GM23338 (cell line): ENCODE data around the gene RNF141. TPM values are rescaled to one million over a fixed set of nuclear protein-coding genes. Genes with fewer than 3 reads are reported as not detected.

Experiments
- ATAC-seq: fragments of 200-7000 bp; cut with Tn5 transposase; 3 replicates; pipeline ENCODE4 v1.9.1; 2020
- DNase-seq: peaks from one replicate; pipeline ENCODE4 v3.0.0-alpha.2; 2015; ENCODE audit warnings: low spot score
- H2AFZ ChIP-seq: fragments of 200-600 bp; sonication (generic); 2 replicates; pipeline ENCODE4 v1.8.0; 2016; ENCODE audit warnings: antibody characterized with exemption, mild to moderate bottlenecking, moderate library complexity
- H3F3A ChIP-seq: fragments of 200-600 bp; sonication (generic); replicated peaks from 2 replicates; pipeline ENCODE4 v1.8.0; 2017; ENCODE audit warnings: antibody characterized with exemption, mixed run types, low read depth
- H3K27ac ChIP-seq: fragments of 200-600 bp; sonication (generic); 2 replicates; pipeline ENCODE4 v1.6.1; 2016; ENCODE audit warnings: low read depth
- H3K27me3 ChIP-seq: fragments of 200-600 bp; sonication (generic); 2 replicates; pipeline ENCODE4 v1.8.0; 2016; ENCODE audit warnings: mild to moderate bottlenecking, mixed run types, moderate library complexity; ENCODE audit not compliant: insufficient read depth
- H3K36me3 ChIP-seq: fragments of 200-600 bp; sonication (generic); 2 replicates; pipeline ENCODE4 v1.8.0; 2016; ENCODE audit warnings: mild to moderate bottlenecking; ENCODE audit not compliant: insufficient read depth
- H3K4me1 ChIP-seq: fragments of 200-600 bp; sonication (generic); 2 replicates; pipeline ENCODE4 v1.8.0; 2016; ENCODE audit warnings: mild to moderate bottlenecking, moderate library complexity; ENCODE audit not compliant: insufficient read depth
- H3K4me2 ChIP-seq: fragments of 200-600 bp; sonication (generic); 2 replicates; pipeline ENCODE4 v1.7.1; 2017; ENCODE audit warnings: mixed run types
- H3K4me3 ChIP-seq: fragments of 200-600 bp; sonication (generic); 2 replicates; pipeline ENCODE4 v1.6.1; 2016; ENCODE audit warnings: mixed run types
- H3K79me2 ChIP-seq: fragments of 200-600 bp; sonication (generic); replicated peaks from 2 replicates; pipeline ENCODE4 v1.8.0; 2017; ENCODE audit warnings: mild to moderate bottlenecking; ENCODE audit not compliant: insufficient read depth
- H3K9me2 ChIP-seq: fragments of 200-600 bp; sonication (generic); 2 replicates; pipeline ENCODE4 v1.8.0; 2017; ENCODE audit not compliant: insufficient read depth
- H4K20me1 ChIP-seq: fragments of 200-600 bp; sonication (generic); replicated peaks from 2 replicates; pipeline ENCODE4 v1.8.0; 2017; ENCODE audit warnings: mild to moderate bottlenecking; ENCODE audit not compliant: insufficient read depth
- H3K27ac Mint-ChIP-seq: 2 replicates; pipeline ENCODE4 v1.8.0; 2020; ENCODE audit warnings: inconsistent platforms, mild to moderate bottlenecking, moderate library complexity, mixed read lengths
- H3K27me3 Mint-ChIP-seq: 3 replicates; pipeline ENCODE4 v1.8.0; 2022; ENCODE audit warnings: low read depth, mild to moderate bottlenecking, moderate library complexity, mixed read lengths, inconsistent platforms; ENCODE audit not compliant: insufficient read depth, poor library complexity
- H3K36me3 Mint-ChIP-seq: 3 replicates; pipeline ENCODE4 v1.8.0; 2021; ENCODE audit warnings: low read depth, mild to moderate bottlenecking, inconsistent platforms, moderate library complexity, mixed read lengths
- H3K4me1 Mint-ChIP-seq: 3 replicates; pipeline ENCODE4 v1.8.0; 2020; ENCODE audit warnings: mild to moderate bottlenecking, inconsistent platforms, mixed read lengths
- H3K4me3 Mint-ChIP-seq: 3 replicates; pipeline ENCODE4 v1.8.0; 2021; ENCODE audit warnings: moderate library complexity, mild to moderate bottlenecking, inconsistent platforms, mixed read lengths
- H3K9me3 Mint-ChIP-seq: 3 replicates; pipeline ENCODE4 v1.8.0; 2020; ENCODE audit warnings: moderate library complexity, mild to moderate bottlenecking, inconsistent platforms, mixed read lengths
- EZH2 ChIP-seq: fragments of 200-600 bp; sonication (generic); IDR thresholded peaks from one replicate; pipeline ENCODE4 v1.8.0; 2017; ENCODE audit warnings: antibody characterized with exemption, mild to moderate bottlenecking, low read depth; ENCODE audit not compliant: unreplicated experiment
- JUNB ChIP-seq: IDR thresholded peaks from one replicate; pipeline ENCODE4 v1.6.1; 2016; ENCODE audit warnings: antibody characterized with exemption; ENCODE audit not compliant: unreplicated experiment
- NANOG ChIP-seq: IDR thresholded peaks from 2 replicates; pipeline ENCODE4 v1.6.1; 2016; ENCODE audit warnings: antibody characterized with exemption, borderline replicate concordance
- POLR2AphosphoS5 ChIP-seq: IDR thresholded peaks from 2 replicates; pipeline ENCODE4 v1.6.1; 2016; ENCODE audit warnings: antibody characterized with exemption, low read depth
- STAT1 ChIP-seq: IDR thresholded peaks from one replicate; pipeline ENCODE4 v1.6.1; 2016; ENCODE audit warnings: antibody characterized with exemption; ENCODE audit not compliant: unreplicated experiment
- ZNF114 ChIP-seq: fragments of 250-450 bp; sonication (Bioruptor Pico); IDR thresholded peaks from 2 replicates; pipeline ENCODE4 v1.5.0; 2020; ENCODE audit warnings: mild to moderate bottlenecking, moderate library complexity
- ZNF331 ChIP-seq: fragments of 250-450 bp; sonication (Bioruptor Pico); IDR thresholded peaks from 2 replicates; pipeline ENCODE4 v1.5.0; 2020; ENCODE audit warnings: low read depth, mild to moderate bottlenecking, moderate library complexity
- polyA plus RNA-seq: library from polyadenylated mRNA; unstranded; fragments of >200 nt; fragmentation: Nextera tagmentation; extraction: Ambion mirVana; gene quantifications from 2 replicates; pipeline ENCODE4 v1.2.1, GENCODE V29; 2016
- total RNA-seq: library from RNA; depleted of rRNA; stranded (reverse); fragments of >200 nt; shearing (Covaris generic); gene quantifications from 2 replicates; pipeline ENCODE4 v1.2.3, GENCODE V29; 2014
- TF ChIP-seq, protein P1 (sequence below): IDR thresholded peaks from one replicate; pipeline ENCODE4 v1.6.1; 2018; ENCODE audit warnings: antibody characterized with exemption; ENCODE audit not compliant: unreplicated experiment
- TF ChIP-seq, protein P2 (sequence below): fragments of 250-450 bp; sonication (Bioruptor Pico); IDR thresholded peaks from 2 replicates; pipeline ENCODE4 v1.5.0; 2020; ENCODE audit warnings: mild to moderate bottlenecking, moderate library complexity
- TF ChIP-seq, protein P3 (sequence below), 2 experiments: fragments of 200-600 bp in 1 of 2; sonication (generic) in 1 of 2; conservative IDR thresholded peaks; 2 replicates each; pipeline versions ENCODE4 v1.5.1 to v1.6.1; 2016 to 2017; ENCODE audit warnings: antibody characterized with exemption in 2 of 2, low read depth in 2 of 2, mild to moderate bottlenecking in 2 of 2, moderate library complexity in 1 of 2

Gene RNF141
- total and polyA plus RNA-seq, 2 experiments from 2014 or later: 11.4 to 26.9 TPM

DNA sequence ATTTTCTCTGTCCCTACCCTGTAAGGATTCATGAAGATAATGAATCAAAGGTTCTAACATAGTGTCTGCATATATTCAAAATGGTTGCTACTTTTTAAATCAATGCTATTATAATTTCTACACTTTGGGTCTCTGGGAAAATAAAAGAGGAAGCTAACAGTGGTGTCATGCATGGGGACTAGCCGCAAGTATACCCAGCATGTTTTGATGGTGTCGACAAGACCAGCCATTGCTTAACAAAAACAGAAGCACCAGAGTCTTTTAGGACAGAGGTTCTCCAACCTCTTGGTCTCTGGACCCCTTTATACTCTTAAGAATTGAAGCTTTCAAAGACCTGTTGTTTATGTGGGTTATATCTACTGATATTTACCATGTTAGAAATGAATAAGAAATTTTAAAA, 37.8 kb downstream of the RNF141 start (continued):
- TF ChIP-seq, protein P1, sequence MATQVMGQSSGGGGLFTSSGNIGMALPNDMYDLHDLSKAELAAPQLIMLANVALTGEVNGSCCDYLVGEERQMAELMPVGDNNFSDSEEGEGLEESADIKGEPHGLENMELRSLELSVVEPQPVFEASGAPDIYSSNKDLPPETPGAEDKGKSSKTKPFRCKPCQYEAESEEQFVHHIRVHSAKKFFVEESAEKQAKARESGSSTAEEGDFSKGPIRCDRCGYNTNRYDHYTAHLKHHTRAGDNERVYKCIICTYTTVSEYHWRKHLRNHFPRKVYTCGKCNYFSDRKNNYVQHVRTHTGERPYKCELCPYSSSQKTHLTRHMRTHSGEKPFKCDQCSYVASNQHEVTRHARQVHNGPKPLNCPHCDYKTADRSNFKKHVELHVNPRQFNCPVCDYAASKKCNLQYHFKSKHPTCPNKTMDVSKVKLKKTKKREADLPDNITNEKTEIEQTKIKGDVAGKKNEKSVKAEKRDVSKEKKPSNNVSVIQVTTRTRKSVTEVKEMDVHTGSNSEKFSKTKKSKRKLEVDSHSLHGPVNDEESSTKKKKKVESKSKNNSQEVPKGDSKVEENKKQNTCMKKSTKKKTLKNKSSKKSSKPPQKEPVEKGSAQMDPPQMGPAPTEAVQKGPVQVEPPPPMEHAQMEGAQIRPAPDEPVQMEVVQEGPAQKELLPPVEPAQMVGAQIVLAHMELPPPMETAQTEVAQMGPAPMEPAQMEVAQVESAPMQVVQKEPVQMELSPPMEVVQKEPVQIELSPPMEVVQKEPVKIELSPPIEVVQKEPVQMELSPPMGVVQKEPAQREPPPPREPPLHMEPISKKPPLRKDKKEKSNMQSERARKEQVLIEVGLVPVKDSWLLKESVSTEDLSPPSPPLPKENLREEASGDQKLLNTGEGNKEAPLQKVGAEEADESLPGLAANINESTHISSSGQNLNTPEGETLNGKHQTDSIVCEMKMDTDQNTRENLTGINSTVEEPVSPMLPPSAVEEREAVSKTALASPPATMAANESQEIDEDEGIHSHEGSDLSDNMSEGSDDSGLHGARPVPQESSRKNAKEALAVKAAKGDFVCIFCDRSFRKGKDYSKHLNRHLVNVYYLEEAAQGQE: no peak
- TF ChIP-seq POLR2AphosphoS5: no peak
- TF ChIP-seq NANOG: no peak
- TF ChIP-seq STAT1: no peak
- TF ChIP-seq ZNF114 (CRISPR knock-in tag): no peak
- TF ChIP-seq JUNB: no peak
- no peak for TF ChIP-seq ZNF331 (CRISPR knock-in tag)

DNA sequence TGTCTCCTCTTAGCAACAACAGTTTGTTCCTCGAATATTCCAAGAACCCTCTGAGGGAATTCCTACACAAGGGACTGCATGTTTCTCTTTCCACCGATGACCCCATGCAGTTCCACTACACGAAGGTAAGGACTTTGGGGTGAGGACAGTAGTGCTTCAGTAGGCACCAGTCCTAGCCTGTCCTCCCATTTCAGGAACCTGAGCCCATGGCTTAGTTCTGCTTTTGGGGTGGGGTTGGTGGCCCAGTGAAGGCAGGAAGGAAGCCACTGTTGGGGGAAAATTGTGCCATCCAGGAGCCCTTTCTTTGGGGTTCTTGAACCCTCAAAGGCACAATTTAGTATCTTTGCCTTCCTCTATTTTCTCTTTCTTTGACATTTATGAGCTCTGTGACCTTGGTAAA, 38.2 kb downstream of the RNF141 start:
- H3K4me2 ChIP-seq: no peak overlapping the region
- H3K36me3 ChIP-seq: no peaks in the 10 kb centered on the region
- H2AFZ ChIP-seq: no peak overlapping the region
- DNase-seq (no peak), ATAC-seq (no peak)
- no peaks in the 10 kb centered on the region for H4K20me1 ChIP-seq
- H3K4me1 ChIP-seq: no peaks in the 10 kb centered on the region
- Mint-ChIP-seq H3K36me3 (peaks cover 11% of the 10 kb centered on the region; the same call in 2 of the 3 replicates), H3K4me3 (no peak overlapping the region), H3K27ac (no peak overlapping the region), H3K9me3 (no peaks in the 10 kb centered on the region), H3K4me1 (peaks cover 9% of the 10 kb centered on the region; the same call in 2 of the 3 replicates), H3K27me3 (peaks cover 5% of the 10 kb centered on the region)
- H3K27me3 ChIP-seq: no peaks in the 10 kb centered on the region
- no peaks in the 10 kb centered on the region for H3F3A ChIP-seq
- H3K27ac ChIP-seq: no peak overlapping the region
- H3K9me2 ChIP-seq: 0 out of 2 replicates have a peak, but pooled peaks cover 3% of the 10 kb centered on the region
- H3K79me2 ChIP-seq: no peaks in the 10 kb centered on the region
- H3K4me3 ChIP-seq: no peak overlapping the region
- TF ChIP-seq EZH2 (no peak), NANOG (no peak), ZNF331 (CRISPR knock-in tag) (no peak)
- TF ChIP-seq, protein P2, sequence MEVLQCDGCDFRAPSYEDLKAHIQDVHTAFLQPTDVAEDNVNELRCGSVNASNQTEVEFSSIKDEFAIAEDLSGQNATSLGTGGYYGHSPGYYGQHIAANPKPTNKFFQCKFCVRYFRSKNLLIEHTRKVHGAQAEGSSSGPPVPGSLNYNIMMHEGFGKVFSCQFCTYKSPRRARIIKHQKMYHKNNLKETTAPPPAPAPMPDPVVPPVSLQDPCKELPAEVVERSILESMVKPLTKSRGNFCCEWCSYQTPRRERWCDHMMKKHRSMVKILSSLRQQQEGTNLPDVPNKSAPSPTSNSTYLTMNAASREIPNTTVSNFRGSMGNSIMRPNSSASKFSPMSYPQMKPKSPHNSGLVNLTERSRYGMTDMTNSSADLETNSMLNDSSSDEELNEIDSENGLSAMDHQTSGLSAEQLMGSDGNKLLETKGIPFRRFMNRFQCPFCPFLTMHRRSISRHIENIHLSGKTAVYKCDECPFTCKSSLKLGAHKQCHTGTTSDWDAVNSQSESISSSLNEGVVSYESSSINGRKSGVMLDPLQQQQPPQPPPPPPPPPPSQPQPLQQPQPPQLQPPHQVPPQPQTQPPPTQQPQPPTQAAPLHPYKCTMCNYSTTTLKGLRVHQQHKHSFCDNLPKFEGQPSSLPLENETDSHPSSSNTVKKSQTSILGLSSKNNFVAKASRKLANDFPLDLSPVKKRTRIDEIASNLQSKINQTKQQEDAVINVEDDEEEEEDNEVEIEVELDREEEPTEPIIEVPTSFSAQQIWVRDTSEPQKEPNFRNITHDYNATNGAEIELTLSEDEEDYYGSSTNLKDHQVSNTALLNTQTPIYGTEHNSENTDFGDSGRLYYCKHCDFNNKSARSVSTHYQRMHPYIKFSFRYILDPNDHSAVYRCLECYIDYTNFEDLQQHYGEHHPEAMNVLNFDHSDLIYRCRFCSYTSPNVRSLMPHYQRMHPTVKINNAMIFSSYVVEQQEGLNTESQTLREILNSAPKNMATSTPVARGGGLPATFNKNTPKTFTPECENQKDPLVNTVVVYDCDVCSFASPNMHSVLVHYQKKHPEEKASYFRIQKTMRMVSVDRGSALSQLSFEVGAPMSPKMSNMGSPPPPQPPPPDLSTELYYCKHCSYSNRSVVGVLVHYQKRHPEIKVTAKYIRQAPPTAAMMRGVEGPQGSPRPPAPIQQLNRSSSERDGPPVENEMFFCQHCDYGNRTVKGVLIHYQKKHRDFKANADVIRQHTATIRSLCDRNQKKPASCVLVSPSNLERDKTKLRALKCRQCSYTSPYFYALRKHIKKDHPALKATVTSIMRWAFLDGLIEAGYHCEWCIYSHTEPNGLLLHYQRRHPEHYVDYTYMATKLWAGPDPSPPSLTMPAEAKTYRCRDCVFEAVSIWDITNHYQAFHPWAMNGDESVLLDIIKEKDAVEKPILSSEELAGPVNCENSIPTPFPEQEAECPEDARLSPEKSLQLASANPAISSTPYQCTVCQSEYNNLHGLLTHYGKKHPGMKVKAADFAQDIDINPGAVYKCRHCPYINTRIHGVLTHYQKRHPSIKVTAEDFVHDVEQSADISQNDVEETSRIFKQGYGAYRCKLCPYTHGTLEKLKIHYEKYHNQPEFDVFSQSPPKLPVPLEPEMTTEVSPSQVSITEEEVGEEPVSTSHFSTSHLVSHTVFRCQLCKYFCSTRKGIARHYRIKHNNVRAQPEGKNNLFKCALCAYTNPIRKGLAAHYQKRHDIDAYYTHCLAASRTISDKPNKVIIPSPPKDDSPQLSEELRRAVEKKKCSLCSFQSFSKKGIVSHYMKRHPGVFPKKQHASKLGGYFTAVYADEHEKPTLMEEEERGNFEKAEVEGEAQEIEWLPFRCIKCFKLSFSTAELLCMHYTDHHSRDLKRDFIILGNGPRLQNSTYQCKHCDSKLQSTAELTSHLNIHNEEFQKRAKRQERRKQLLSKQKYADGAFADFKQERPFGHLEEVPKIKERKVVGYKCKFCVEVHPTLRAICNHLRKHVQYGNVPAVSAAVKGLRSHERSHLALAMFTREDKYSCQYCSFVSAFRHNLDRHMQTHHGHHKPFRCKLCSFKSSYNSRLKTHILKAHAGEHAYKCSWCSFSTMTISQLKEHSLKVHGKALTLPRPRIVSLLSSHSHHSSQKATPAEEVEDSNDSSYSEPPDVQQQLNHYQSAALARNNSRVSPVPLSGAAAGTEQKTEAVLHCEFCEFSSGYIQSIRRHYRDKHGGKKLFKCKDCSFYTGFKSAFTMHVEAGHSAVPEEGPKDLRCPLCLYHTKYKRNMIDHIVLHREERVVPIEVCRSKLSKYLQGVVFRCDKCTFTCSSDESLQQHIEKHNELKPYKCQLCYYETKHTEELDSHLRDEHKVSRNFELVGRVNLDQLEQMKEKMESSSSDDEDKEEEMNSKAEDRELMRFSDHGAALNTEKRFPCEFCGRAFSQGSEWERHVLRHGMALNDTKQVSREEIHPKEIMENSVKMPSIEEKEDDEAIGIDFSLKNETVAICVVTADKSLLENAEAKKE (CRISPR knock-in tag): no peak
- TF ChIP-seq, protein P1: no peak
- TF ChIP-seq, protein P3, sequence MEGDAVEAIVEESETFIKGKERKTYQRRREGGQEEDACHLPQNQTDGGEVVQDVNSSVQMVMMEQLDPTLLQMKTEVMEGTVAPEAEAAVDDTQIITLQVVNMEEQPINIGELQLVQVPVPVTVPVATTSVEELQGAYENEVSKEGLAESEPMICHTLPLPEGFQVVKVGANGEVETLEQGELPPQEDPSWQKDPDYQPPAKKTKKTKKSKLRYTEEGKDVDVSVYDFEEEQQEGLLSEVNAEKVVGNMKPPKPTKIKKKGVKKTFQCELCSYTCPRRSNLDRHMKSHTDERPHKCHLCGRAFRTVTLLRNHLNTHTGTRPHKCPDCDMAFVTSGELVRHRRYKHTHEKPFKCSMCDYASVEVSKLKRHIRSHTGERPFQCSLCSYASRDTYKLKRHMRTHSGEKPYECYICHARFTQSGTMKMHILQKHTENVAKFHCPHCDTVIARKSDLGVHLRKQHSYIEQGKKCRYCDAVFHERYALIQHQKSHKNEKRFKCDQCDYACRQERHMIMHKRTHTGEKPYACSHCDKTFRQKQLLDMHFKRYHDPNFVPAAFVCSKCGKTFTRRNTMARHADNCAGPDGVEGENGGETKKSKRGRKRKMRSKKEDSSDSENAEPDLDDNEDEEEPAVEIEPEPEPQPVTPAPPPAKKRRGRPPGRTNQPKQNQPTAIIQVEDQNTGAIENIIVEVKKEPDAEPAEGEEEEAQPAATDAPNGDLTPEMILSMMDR (conservative IDR thresholded peaks at IDR 0.05; ENCODE audit: low read depth in 2 of 2): no peak
